ENCODE measurements around the gene FAM163A.

GRCh38 chr1:179785031-179785431, 41.9 kb downstream of the FAM163A start:
- TF ChIP-seq, protein P1, sequence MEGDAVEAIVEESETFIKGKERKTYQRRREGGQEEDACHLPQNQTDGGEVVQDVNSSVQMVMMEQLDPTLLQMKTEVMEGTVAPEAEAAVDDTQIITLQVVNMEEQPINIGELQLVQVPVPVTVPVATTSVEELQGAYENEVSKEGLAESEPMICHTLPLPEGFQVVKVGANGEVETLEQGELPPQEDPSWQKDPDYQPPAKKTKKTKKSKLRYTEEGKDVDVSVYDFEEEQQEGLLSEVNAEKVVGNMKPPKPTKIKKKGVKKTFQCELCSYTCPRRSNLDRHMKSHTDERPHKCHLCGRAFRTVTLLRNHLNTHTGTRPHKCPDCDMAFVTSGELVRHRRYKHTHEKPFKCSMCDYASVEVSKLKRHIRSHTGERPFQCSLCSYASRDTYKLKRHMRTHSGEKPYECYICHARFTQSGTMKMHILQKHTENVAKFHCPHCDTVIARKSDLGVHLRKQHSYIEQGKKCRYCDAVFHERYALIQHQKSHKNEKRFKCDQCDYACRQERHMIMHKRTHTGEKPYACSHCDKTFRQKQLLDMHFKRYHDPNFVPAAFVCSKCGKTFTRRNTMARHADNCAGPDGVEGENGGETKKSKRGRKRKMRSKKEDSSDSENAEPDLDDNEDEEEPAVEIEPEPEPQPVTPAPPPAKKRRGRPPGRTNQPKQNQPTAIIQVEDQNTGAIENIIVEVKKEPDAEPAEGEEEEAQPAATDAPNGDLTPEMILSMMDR (IDR thresholded peaks at IDR 0.05), result no peak
- TF ChIP-seq POLR2A (IDR thresholded peaks at IDR 0.05), result no peak

All from uterus (tissue), 2 donors.